Adrenal gland (tissue), 5 donors: ENCODE measurements around the gene FRK.

ENCODE experiments used
- POLR2A ChIP-seq, 2 donors: fragments of 450-650 bp; IDR thresholded peaks; one replicate each; pipeline ENCODE4 v1.6.1; 2017; ENCODE audit warnings: antibody characterized with exemption in 2 of 2, mild to moderate bottlenecking in 2 of 2, moderate library complexity in 1 of 2
- TF ChIP-seq, protein P1 (sequence below), 6 experiments: fragments of 450-650 bp in 4 of 6; fragments of 200-600 bp in 2 of 6; sonication (generic) in 1 of 6; IDR thresholded peaks; 1 replicate in 5 of 6; 2 replicates in 1 of 6; pipeline versions ENCODE4 v1.5.1 to v1.8.0; 2016 to 2021; ENCODE audit warnings: antibody characterized with exemption in 6 of 6, mild to moderate bottlenecking in 2 of 6, moderate library complexity in 1 of 6
- donor health status: DM: no; HTN: no; CAD: no.

DNA sequence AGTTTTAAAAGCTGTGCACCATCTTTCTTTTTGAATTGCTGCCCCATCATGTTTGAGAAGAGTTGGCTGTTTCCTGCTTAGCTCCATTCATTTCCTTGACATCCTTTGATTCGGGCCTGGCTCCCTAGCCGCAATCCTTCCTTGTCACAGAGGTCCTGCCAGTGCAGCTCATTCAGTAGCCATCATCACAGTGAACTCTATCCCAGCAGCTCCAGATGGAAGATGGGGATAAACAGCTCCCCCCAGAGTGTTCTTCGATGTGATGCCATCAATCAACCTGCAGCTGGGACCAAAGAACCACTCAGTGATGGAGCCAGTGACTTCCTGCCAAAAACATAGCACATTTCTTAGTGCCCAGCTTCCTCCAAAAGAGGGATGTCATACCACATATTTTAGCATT lies 158.8 kb downstream of the FRK start:
- TF ChIP-seq, protein P1, sequence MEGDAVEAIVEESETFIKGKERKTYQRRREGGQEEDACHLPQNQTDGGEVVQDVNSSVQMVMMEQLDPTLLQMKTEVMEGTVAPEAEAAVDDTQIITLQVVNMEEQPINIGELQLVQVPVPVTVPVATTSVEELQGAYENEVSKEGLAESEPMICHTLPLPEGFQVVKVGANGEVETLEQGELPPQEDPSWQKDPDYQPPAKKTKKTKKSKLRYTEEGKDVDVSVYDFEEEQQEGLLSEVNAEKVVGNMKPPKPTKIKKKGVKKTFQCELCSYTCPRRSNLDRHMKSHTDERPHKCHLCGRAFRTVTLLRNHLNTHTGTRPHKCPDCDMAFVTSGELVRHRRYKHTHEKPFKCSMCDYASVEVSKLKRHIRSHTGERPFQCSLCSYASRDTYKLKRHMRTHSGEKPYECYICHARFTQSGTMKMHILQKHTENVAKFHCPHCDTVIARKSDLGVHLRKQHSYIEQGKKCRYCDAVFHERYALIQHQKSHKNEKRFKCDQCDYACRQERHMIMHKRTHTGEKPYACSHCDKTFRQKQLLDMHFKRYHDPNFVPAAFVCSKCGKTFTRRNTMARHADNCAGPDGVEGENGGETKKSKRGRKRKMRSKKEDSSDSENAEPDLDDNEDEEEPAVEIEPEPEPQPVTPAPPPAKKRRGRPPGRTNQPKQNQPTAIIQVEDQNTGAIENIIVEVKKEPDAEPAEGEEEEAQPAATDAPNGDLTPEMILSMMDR (IDR thresholded peaks at IDR 0.05) = no peak
- TF ChIP-seq POLR2A (IDR thresholded peaks at IDR 0.05) = no peak
